ENCODE data around the gene GPR146.

GRCh38 chr7:1050956-1051690 lies 6.8 kb downstream of the GPR146 start:
- TF ChIP-seq, protein P1, sequence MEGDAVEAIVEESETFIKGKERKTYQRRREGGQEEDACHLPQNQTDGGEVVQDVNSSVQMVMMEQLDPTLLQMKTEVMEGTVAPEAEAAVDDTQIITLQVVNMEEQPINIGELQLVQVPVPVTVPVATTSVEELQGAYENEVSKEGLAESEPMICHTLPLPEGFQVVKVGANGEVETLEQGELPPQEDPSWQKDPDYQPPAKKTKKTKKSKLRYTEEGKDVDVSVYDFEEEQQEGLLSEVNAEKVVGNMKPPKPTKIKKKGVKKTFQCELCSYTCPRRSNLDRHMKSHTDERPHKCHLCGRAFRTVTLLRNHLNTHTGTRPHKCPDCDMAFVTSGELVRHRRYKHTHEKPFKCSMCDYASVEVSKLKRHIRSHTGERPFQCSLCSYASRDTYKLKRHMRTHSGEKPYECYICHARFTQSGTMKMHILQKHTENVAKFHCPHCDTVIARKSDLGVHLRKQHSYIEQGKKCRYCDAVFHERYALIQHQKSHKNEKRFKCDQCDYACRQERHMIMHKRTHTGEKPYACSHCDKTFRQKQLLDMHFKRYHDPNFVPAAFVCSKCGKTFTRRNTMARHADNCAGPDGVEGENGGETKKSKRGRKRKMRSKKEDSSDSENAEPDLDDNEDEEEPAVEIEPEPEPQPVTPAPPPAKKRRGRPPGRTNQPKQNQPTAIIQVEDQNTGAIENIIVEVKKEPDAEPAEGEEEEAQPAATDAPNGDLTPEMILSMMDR (IDR thresholded peaks at IDR 0.05; ENCODE audit: low read length): no peak
- TF ChIP-seq EZH2 (IDR thresholded peaks at IDR 0.05; ENCODE audit: borderline replicate concordance, low read length): no peak
